Esophagus (tissue), 2 donors: ENCODE data around the gene PLA2G1B. TPM values are rescaled to one million over a fixed set of nuclear protein-coding genes. Genes with fewer than 3 reads are reported as not detected.

Source experiments
- H3K27ac ChIP-seq, 2 donors: one replicate each; pipeline ENCODE4 v1.5.1; 2013; ENCODE audit warnings: low read depth in 2 of 2, mild to moderate bottlenecking in 2 of 2, inconsistent platforms in 1 of 2, low read length in 1 of 2, moderate library complexity in 1 of 2
- H3K27me3 ChIP-seq, 2 donors: one replicate each; pipeline ENCODE4 v1.6.1; 2013; ENCODE audit warnings: low read length in 2 of 2, control low read depth in 1 of 2, mild to moderate bottlenecking in 1 of 2; ENCODE audit not compliant: insufficient read depth in 2 of 2, control insufficient read depth in 1 of 2
- H3K36me3 ChIP-seq, 2 donors: one replicate each; pipeline ENCODE4 v1.6.1; 2013; ENCODE audit warnings: low read length in 1 of 2; ENCODE audit not compliant: control insufficient read depth in 2 of 2, insufficient read depth in 2 of 2
- H3K4me1 ChIP-seq, 2 donors: one replicate each; pipeline ENCODE4 v1.6.1; 2013; ENCODE audit warnings: low read length in 1 of 2; ENCODE audit not compliant: control insufficient read depth in 2 of 2, insufficient read depth in 2 of 2
- H3K4me3 ChIP-seq, 2 donors: one replicate each; pipeline ENCODE4 v1.5.1; 2013; ENCODE audit warnings: low read length in 2 of 2, mild to moderate bottlenecking in 2 of 2, low read depth in 1 of 2, moderate library complexity in 1 of 2
- H3K9me3 ChIP-seq, 2 donors: one replicate each; pipeline ENCODE4 v1.6.1; 2013; ENCODE audit warnings: mild to moderate bottlenecking in 2 of 2, low read depth in 1 of 2, low read length in 1 of 2, moderate library complexity in 1 of 2; ENCODE audit not compliant: control insufficient read depth in 2 of 2, insufficient read depth in 1 of 2
- WGBS, 2 donors: extraction: QIAGEN DNeasy Blood & Tissue Kit; methylation state at CpG; one replicate each; pipeline ENCODE4 v1.1.7; 2013; 5-methylcytosine and 5-hydroxymethylcytosine counted together
- polyA plus RNA-seq, 2 donors: library from polyadenylated mRNA; stranded (reverse); fragments of 200-250 nt; gene quantifications; one replicate each; pipeline ENCODE4 v1.2.3, GENCODE V29; 2013
- donor health status: healthy with polysubstance abuse.
- donor health status: Bipolar disorder and iron deficiency.

PLA2G1B gene
- polyA plus RNA-seq = under 1 TPM; 0.25 to 0.57 TPM

DNA sequence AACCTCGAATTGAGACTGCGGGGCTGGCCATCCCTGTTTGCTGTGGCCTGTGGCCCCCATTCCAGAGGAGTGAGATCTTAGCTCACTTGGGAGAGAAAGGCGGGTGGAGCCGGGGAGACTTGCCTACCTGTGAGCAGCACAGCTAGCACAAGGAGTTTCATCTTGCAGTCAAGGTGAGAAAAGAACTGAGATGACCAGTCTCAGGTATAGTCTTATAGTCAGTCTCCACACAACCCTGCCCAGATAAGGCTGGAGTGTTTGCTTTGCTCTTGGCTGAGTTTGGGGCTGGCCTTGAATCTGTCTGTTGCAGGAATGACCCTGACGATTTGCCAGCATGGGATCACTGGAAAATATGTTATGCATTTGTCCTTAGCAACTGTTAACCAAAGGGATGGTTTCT, at the start of gene PLA2G1B:
Gene PLA2G1B, minus strand, starts transcription at position 187 of the 400 bp plus-strand sequence. Its CDS starts 26 bp downstream, at position 161.
- H3K36me3 ChIP-seq = no peaks in the 10 kb centered on the region
- H3K27me3 ChIP-seq = no peaks in the 10 kb centered on the region
- no peaks in the 10 kb centered on the region for H3K4me1 ChIP-seq
- no peak within 1 kb of the TSS for H3K27ac ChIP-seq
- no peak within 1 kb of the TSS for H3K4me3 ChIP-seq
- no peaks in the 10 kb centered on the region for H3K9me3 ChIP-seq
- WGBS, 2 donors = 60 to 63% methylated on average over 5 of the region's 5 CpGs

DNA sequence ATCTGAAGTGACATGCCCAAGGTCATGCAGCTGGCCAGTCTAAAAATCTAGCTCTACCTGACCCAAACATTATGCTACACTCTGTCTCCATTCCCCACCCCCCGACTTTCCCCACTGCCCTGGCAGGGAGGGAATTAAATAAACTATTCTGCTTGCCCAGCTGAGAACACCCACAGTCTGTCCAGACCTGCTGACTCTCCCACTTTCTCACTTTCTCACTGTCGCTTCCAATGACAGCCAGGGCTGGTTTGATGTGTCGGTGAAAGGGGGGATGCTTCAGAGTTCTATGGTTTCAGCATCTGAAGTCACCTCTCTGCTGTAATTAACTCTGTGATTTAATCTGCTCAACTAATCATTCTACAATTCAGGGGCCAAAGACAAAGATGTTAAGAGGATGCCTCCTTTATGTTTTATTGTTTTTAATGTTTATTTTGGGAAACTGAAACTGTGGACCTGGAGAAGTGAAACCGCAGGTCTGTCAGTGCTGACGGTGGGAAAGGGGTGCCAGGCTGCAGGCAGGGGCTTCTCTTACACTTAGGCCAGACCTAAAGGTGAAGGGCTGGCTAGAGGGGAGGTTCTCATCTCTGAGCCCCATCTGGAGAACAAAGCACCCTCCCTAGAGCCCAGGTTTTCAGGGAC, 49.5 kb upstream of the PLA2G1B start:
- Histone ChIP-seq H3K4me1 (no peaks in the 10 kb centered on the region), H3K4me3 (no peak overlapping the region), H3K27me3 (no peaks in the 10 kb centered on the region), H3K9me3 (no peaks in the 10 kb centered on the region), H3K36me3 (no peaks in the 10 kb centered on the region), H3K27ac (no peak overlapping the region)
- 38 to 40% methylated on average over 5 of the region's 5 CpGs for WGBS, 2 donors

DNA sequence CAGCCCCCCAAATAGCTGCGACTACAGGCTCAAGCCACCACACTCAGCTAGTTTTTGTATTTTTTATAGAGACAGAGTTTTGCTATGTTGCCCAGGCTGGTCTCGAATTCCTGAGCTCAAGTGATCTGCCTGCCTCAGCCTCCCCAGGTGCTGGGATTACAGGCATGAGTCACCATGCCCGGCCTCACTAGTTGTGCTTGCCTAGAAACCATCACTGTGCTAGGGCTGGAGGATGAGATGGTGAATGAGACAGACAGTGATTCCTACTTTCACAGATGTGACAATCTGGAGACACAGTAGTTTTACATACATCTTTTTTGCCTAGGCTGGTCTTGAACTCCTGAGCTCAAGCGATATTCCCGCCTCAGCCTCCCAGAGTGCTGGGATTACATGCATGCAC, 48.8 kb upstream of the PLA2G1B start:
- no peaks in the 10 kb centered on the region for H3K36me3 ChIP-seq
- no peaks in the 10 kb centered on the region for H3K9me3 ChIP-seq
- no peak overlapping the region for H3K4me3 ChIP-seq
- H3K27me3 ChIP-seq = peaks cover 0 to 1% of the 10 kb centered on the region in 2 donors
- 71 to 77% methylated on average over 5 of the region's 5 CpGs for WGBS, 2 donors
- no peak overlapping the region for H3K27ac ChIP-seq
- H3K4me1 ChIP-seq = no peaks in the 10 kb centered on the region

DNA sequence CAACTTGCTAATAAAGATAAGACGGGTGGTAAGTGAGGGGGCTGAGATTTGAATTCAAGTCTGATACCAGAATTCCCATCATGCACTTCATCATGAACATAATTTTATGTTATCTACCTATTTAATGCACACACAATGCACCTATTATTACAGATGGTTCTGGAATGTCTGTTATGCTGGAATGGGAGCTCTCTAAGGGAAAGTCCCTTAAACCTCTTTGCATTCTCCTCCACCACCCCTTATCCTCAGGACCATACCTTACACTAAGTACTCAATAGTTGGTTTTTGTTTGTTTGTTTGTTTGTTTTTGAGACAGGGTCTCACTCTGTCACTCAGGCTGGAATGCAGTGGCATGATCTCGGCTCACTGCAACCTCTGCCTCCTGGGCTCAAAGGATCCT, 48.4 kb upstream of the PLA2G1B start:
- H3K27me3 ChIP-seq = peaks cover 0 to 4% of the 10 kb centered on the region in 2 donors
- no peaks in the 10 kb centered on the region for H3K9me3 ChIP-seq
- no peak overlapping the region for H3K27ac ChIP-seq
- 49 to 64% methylated on average over 2 of the region's 2 CpGs for WGBS, 2 donors
- no peaks in the 10 kb centered on the region for H3K4me1 ChIP-seq
- no peaks in the 10 kb centered on the region for H3K36me3 ChIP-seq
- H3K4me3 ChIP-seq = no peak overlapping the region

DNA sequence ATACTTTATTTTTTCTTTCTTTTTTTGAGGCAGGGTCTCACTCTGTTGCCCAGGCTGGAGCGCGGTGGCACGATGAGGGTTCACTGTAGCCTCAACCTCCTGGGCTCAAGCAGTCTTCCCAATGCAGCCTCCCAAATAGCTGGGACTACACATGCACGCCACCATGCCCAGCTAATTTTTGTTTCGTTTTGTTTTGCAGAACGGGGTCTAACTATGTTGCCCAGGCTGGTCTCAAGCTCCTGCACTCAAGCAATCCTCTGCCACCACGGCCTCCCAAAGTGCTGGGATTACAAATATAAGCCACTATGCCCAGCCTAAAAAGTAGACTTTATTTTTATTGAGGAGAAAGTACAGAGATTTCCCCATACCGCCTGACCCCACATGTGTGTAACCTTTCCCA, 46.1 kb upstream of the PLA2G1B start:
- 90 to 96% methylated on average over 8 of the region's 8 CpGs for whole genome bisulfite sequencing, 2 donors
- H3K9me3 ChIP-seq = no peaks in the 10 kb centered on the region
- no peaks in the 10 kb centered on the region for H3K36me3 ChIP-seq
- H3K27me3 ChIP-seq = peaks cover 0 to 7% of the 10 kb centered on the region in 2 donors
- no peak overlapping the region for H3K27ac ChIP-seq
- peaks cover 0 to under 1% of the 10 kb centered on the region in 2 donors for H3K4me1 ChIP-seq
- H3K4me3 ChIP-seq = no peak overlapping the region

DNA sequence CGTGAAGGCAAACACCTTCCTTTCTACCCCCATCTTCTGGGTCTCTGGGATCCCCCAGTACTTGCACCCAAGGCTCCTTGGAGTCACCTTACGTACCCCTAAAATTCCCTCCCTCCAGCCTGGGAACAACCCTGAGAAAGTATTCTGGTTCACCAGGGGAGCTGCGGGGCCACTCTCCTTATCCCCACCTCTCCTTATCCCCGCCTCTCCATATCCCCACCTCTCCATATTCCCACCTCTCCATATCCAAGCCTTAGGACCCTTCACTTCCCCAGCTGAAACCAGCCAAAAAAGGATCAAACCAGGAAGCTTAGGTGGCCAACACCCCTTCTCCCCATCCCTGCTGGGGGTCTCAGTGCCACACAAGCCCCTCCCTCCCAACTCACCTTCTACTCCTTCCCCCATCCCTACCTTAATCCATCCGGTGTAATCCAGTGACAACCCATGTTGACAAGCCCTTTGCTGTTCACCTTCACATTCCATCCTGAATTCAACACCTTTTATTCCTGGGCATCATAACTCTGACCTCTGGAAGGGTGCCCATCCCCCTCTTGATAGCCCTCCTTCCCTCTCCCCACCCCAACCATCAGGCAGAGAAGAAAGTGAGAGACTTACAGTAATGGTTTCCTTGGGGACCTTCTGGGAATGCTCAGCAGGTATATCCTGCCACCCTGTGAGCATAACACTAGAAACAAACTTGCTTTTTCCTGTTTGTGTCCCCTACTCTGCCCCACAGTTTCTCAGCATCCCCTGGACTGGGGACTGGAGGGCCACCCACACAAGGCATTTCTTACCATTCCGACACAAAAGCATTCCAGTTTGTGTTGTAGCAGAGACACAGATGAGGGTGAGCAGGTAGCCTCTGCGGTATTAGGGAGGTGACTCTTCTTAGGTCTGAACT, 43.0 kb upstream of the PLA2G1B start:
- H3K4me3 ChIP-seq = no peak overlapping the region
- WGBS, 2 donors = 43 to 50% methylated on average over 7 of the region's 7 CpGs
- H3K27me3 ChIP-seq = peaks cover 0 to 14% of the 10 kb centered on the region in 2 donors
- H3K4me1 ChIP-seq = peaks cover 0 to 5% of the 10 kb centered on the region in 2 donors
- H3K36me3 ChIP-seq = no peaks in the 10 kb centered on the region
- H3K9me3 ChIP-seq = no peaks in the 10 kb centered on the region
- no peak overlapping the region for H3K27ac ChIP-seq

DNA sequence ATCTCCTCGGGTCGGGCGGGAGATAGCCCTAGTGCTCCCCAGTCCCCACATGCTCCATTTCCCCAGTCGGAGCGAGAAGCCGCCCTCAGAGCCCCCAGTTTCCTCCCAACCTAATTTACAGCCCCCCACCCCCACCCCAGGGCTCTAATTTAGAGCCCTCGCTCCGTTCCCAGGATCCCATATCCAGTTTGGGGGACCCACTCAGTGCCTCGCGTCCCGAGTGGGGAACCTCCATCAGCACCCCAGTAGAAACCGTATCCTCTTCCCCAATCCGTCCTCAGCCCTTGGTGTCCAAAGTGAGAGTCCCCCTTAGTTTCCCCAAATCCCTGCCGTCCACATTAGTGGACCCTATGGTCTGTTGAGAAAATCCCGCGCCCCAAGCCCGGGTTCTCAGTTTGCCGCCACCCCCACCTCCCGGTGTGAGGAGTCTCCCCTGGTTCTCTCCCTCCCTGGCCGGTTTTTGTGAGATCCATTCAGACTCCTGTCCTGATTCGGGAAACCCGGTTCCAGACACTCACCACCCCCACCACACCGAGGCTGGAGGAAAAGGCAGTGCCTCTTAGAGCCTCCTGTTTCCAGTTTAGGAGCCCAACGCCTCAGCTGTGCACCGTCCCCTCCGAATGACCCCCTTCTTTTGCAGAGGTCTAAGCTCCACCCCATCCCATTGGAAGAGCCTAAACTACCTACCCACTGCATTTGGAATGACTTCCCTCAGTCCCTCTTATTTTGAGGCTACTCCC, 42.2 kb upstream of the PLA2G1B start:
- Histone ChIP-seq H3K4me1 (peaks cover 0 to 5% of the 10 kb centered on the region in 2 donors), H3K4me3 (peak overlapping the region in 1 of 2 donors; percentile 62), H3K9me3 (no peaks in the 10 kb centered on the region), H3K36me3 (no peaks in the 10 kb centered on the region), H3K27ac (no peak overlapping the region), H3K27me3 (peaks cover 0 to 14% of the 10 kb centered on the region in 2 donors)
- WGBS, 2 donors = 3 to 4% methylated on average over 26 of the region's 26 CpGs

DNA sequence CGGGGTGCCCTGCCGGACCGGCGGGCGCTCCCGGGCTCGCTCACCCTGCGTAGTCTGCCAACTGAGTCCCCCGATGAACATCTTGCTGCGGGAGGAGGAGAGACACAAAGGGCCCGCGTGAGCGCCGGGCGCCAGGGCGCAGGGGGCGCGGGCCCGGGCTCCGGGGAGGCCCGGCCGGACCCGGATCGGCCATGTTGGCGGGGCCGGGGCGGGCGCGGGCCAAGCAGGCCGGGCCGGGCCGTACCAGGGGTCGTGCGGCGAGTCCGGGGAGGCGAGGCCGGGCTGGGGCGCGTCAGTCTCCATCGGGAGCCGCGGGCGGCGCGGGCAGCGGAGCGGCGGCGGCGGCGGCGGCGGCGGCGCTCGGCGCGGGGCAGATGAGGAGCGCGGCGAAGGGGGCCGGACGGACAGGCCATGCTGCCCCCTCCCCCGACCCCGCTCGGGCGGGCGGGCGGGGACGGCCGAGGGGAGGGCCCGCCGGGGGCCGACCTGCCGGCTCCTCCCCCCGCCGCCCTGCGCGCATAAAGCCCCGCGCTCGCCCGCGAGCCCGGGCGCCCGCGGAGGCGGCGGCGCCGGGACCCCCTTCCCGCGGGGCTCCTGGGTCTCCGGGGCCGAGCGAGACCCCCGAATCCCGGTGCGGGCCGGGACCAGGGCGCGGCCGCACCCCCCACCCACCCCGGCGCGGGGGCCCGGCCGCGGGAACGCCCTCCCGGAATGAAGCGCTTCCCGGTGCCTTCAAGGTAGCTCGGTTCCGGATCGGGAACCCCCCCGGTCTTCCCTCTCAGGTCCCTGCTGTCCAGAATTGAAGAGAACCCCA, 41.4 kb upstream of the PLA2G1B start, which contains the start of gene MSI1:
Gene MSI1, minus strand, starts transcription at position 376 of the 814 bp plus-strand sequence. Its CDS starts 73 bp downstream, at position 303.
- peaks cover 0 to 14% of the 10 kb centered on the region in 2 donors for H3K27me3 ChIP-seq
- no peak within 1 kb of the TSS for H3K27ac ChIP-seq
- no peaks in the 10 kb centered on the region for H3K36me3 ChIP-seq
- H3K9me3 ChIP-seq = no peaks in the 10 kb centered on the region
- peaks cover 0 to 5% of the 10 kb centered on the region in 2 donors for H3K4me1 ChIP-seq
- H3K4me3 ChIP-seq = peak within 1 kb of the TSS; percentile 27 to 62
- 1% methylated on average over 44 to 118 of the region's 119 CpGs for WGBS, 2 donors
